A549 treated with AZD2906 at 1 μM for 4 hours (cell line): Measurements from ENCODE around the gene SUZ12. TPM values are rescaled to one million over a fixed set of nuclear protein-coding genes. Genes with fewer than 3 reads are reported as not detected.

Experiments
- total RNA-seq: library from RNA; stranded (reverse); fragments of 200-300 nt; extraction: Qiagen RNA extraction; gene quantifications from 5 replicates; pipeline ENCODE4 v1.2.3, GENCODE V29; 2022

The SUZ12 gene
- 21.5 to 28.1 TPM (median 24.1 TPM) in 5 replicates for total RNA-seq

GRCh38 chr17:31936615-31937609 lies at the start of gene SUZ12:
Gene SUZ12 (plus strand): TSS chr17:31937007. CDS start chr17:31937247, 240 bp downstream.

GRCh38 chr17:32006957-32007462 lies 70.2 kb downstream of the SUZ12 start, which contains the start of gene LRRC37B:
Gene LRRC37B (plus strand): TSS chr17:32007383. CDS start chr17:32021393, 14,010 bp downstream.

Other genes starting within 250 kb of the SUZ12 start
- gene COPRS, start 77.8 kb upstream of the SUZ12 start, total RNA-seq: 107 to 171 TPM (median 152 TPM) in 5 replicates
- gene UTP6, start 35.3 kb upstream of the SUZ12 start, total RNA-seq: 47.7 to 82.3 TPM (median 77.8 TPM) in 5 replicates
- 7.9 to 10.0 TPM (median 9.4 TPM) in 5 replicates for gene LRRC37B, start 70.4 kb downstream of the SUZ12 start, total RNA-seq
- 18.2 to 24.2 TPM (median 23.3 TPM) in 5 replicates for gene RHOT1, start 205.5 kb downstream of the SUZ12 start, total RNA-seq